SK-N-MC (cell line): Measurements from ENCODE around the gene CBFA2T2.
"Not testable (repeated sequence)": the region's sequence is repeated elsewhere in the genome, so short reads cannot be mapped to it uniquely, and the experiment has no call there.

Source experiments
- DNase-seq: peaks from one replicate; pipeline ENCODE4 v3.0.0-alpha.2; 2011; ENCODE audit warnings: low read depth, low spot score
- H3K27ac ChIP-seq: fragments of 200-600 bp; sonication (generic); 2 replicates; pipeline ENCODE4 v1.5.1; 2016; ENCODE audit warnings: mixed run types
- H3K36me3 ChIP-seq: fragments of 200-600 bp; sonication (generic); 2 replicates; pipeline ENCODE4 v1.6.1; 2017; ENCODE audit warnings: antibody characterized with exemption, low read length, mixed read lengths; ENCODE audit not compliant: insufficient read depth
- H3K4me3 ChIP-seq: fragments of 200-600 bp; sonication (generic); 2 replicates; pipeline ENCODE4 v1.5.1; 2016
- H3K9ac ChIP-seq: fragments of 200-600 bp; sonication (generic); 2 replicates; pipeline ENCODE4 v1.8.0; 2017; ENCODE audit warnings: mixed run types, mixed read lengths; ENCODE audit not compliant: insufficient read length
- H3K9me3 ChIP-seq: fragments of 200-600 bp; sonication (generic); 2 replicates; pipeline ENCODE4 v1.6.1; 2017; ENCODE audit warnings: low read depth, mild to moderate bottlenecking, antibody characterized with exemption, low read length, moderate library complexity, mixed read lengths
- EZH2 ChIP-seq: fragments of 200-600 bp; sonication (generic); IDR thresholded peaks from one replicate; pipeline ENCODE4 v1.6.1; 2017; ENCODE audit warnings: antibody characterized with exemption
- FOXP2 ChIP-seq: optimal IDR thresholded peaks from 2 replicates; pipeline ENCODE3; 2011; ENCODE audit warnings: mild to moderate bottlenecking, moderate library complexity; ENCODE audit not compliant: insufficient read depth; ENCODE audit errors: extremely low read length, control extremely low read depth
- POLR2AphosphoS5 ChIP-seq: IDR thresholded peaks from 2 replicates; pipeline ENCODE4 v1.6.1; 2012; ENCODE audit warnings: mild to moderate bottlenecking, low read depth, low read length, borderline replicate concordance

CBFA2T2 gene

GRCh38 chr20:33570743-33571142 is 80.8 kb downstream of the CBFA2T2 start:
- H3K9ac ChIP-seq: peak overlapping the region; percentile 0
- no peaks in the 10 kb centered on the region for H3K36me3 ChIP-seq
- no peak for DNase-seq
- TF ChIP-seq POLR2AphosphoS5: no peak
- TF ChIP-seq FOXP2: no peak
- TF ChIP-seq EZH2: no peak
- H3K9me3 ChIP-seq: no peaks in the 10 kb centered on the region
- H3K27ac ChIP-seq: peak overlapping the region; percentile 43
- no peak overlapping the region for H3K4me3 ChIP-seq

- H3K36me3 ChIP-seq, H3K9ac ChIP-seq, DNase-seq, H3K4me3 ChIP-seq, H3K9me3 ChIP-seq, H3K27ac ChIP-seq: not testable (repeated sequence)
These were observed 83.4 kb downstream of the CBFA2T2 start for GRCh38 chr20:33573268-33573667.

GRCh38 chr20:33575282-33575681 is 85.4 kb downstream of the CBFA2T2 start:
- no peak for TF ChIP-seq FOXP2
- no peak overlapping the region for H3K4me3 ChIP-seq
- H3K27ac ChIP-seq: peak overlapping the region; percentile 66
- no peak for DNase-seq
- H3K9me3 ChIP-seq: no peaks in the 10 kb centered on the region
- no peak overlapping the region for H3K9ac ChIP-seq
- H3K36me3 ChIP-seq: no peaks in the 10 kb centered on the region

- H3K9me3 ChIP-seq: no peaks in the 10 kb centered on the region
- H3K27ac ChIP-seq: peak overlapping the region; percentile 84
- TF ChIP-seq POLR2AphosphoS5 (0 out of 2 replicates have a peak, but pooled peaks have one; percentile 16), FOXP2 (no peak)
- H3K36me3 ChIP-seq: no peaks in the 10 kb centered on the region
- no peak for DNase-seq
- H3K9ac ChIP-seq: peak overlapping the region; percentile 8
- H3K4me3 ChIP-seq: peak overlapping the region; percentile 65
These were observed 86.7 kb downstream of the CBFA2T2 start for GRCh38 chr20:33576432-33577125.

GRCh38 chr20:33578510-33578909 is 88.6 kb downstream of the CBFA2T2 start:
- Histone ChIP-seq H3K36me3 (no peaks in the 10 kb centered on the region), H3K9me3 (no peaks in the 10 kb centered on the region), H3K9ac (peak overlapping the region; percentile 11), H3K27ac (peak overlapping the region; percentile 84), H3K4me3 (peak overlapping the region; percentile 35)
- no peak for TF ChIP-seq EZH2
- TF ChIP-seq POLR2AphosphoS5: no peak
- no peak for TF ChIP-seq FOXP2
- no peak for DNase-seq

GRCh38 chr20:33583143-33583542 is 93.2 kb downstream of the CBFA2T2 start:
- no peak for DNase-seq
- Histone ChIP-seq H3K36me3 (no peaks in the 10 kb centered on the region), H3K9ac (no peak overlapping the region), H3K9me3 (no peaks in the 10 kb centered on the region), H3K4me3 (no peak overlapping the region), H3K27ac (no peak overlapping the region)
- no peak for TF ChIP-seq POLR2AphosphoS5
- no peak for TF ChIP-seq FOXP2
- no peak for TF ChIP-seq EZH2

- H3K36me3 ChIP-seq: no peaks in the 10 kb centered on the region
- no peak for DNase-seq
- TF ChIP-seq EZH2 (no peak), FOXP2 (no peak), POLR2AphosphoS5 (no peak)
- no peak overlapping the region for H3K27ac ChIP-seq
- H3K9ac ChIP-seq: no peak overlapping the region
- H3K4me3 ChIP-seq: no peak overlapping the region
- H3K9me3 ChIP-seq: no peaks in the 10 kb centered on the region
These were observed 95.1 kb downstream of the CBFA2T2 start for GRCh38 chr20:33584976-33585375.

GRCh38 chr20:33585413-33585812 is 95.5 kb downstream of the CBFA2T2 start:
- no peak for DNase-seq
- no peaks in the 10 kb centered on the region for H3K9me3 ChIP-seq
- H3K27ac ChIP-seq: no peak overlapping the region
- H3K9ac ChIP-seq: no peak overlapping the region
- TF ChIP-seq POLR2AphosphoS5: no peak
- no peak for TF ChIP-seq EZH2
- no peak for TF ChIP-seq FOXP2
- H3K36me3 ChIP-seq: no peaks in the 10 kb centered on the region
- no peak overlapping the region for H3K4me3 ChIP-seq

GRCh38 chr20:33589059-33589458 is 99.2 kb downstream of the CBFA2T2 start:
- no peak for TF ChIP-seq FOXP2
- TF ChIP-seq POLR2AphosphoS5: no peak
- TF ChIP-seq EZH2: no peak

GRCh38 chr20:33591901-33592300 is 102.0 kb downstream of the CBFA2T2 start:
- H3K36me3 ChIP-seq, H3K9ac ChIP-seq, DNase-seq, H3K27ac ChIP-seq, H3K4me3 ChIP-seq, H3K9me3 ChIP-seq: not testable (repeated sequence)

More at GRCh38 chr20:33589059-33589458, 99.2 kb downstream of the CBFA2T2 start:
- Histone ChIP-seq H3K9ac (no peak overlapping the region), H3K27ac (no peak overlapping the region), H3K36me3 (no peaks in the 10 kb centered on the region), H3K9me3 (no peaks in the 10 kb centered on the region), H3K4me3 (no peak overlapping the region)
- no peak for DNase-seq
